ENCODE measurements around the gene SPOCK1. TPM values are rescaled to one million over a fixed set of nuclear protein-coding genes. Genes with fewer than 3 reads are reported as not detected.

The SPOCK1 gene
- total and polyA plus RNA-seq, 2 donors (not counting 3 experiments of a cell fraction or from before 2014, with no cell fraction given), result 144 to 280 TPM

- intact Hi-C loops (cut with micrococcal nuclease) (no loop called here), dilution Hi-C loops (cut with MboI; ENCODE audit: extremely low pct_ligation_motif_present, low sequenced_read_pairs) (no loop called here)
- no peak overlapping the region for H3K4me3 ChIP-seq (replicated peaks in 1 of 3; ENCODE audit: insufficient read depth in 1 of 3, low read depth in 1 of 3, low read length in 3 of 3)
- FAIRE-seq (no peak), DNase-seq (ENCODE audit: low read depth, low spot score) (no peak)
- H2AFZ ChIP-seq (ENCODE audit: low read depth, low read length), result no peak overlapping the region
- H3K27ac ChIP-seq (ENCODE audit: insufficient read depth, low read depth, low read length), result no peak overlapping the region
- H3K9ac ChIP-seq (replicated peaks; ENCODE audit: extremely low read depth, insufficient read depth, low read length), result no peak overlapping the region
- H3K9me3 ChIP-seq (replicated peaks; ENCODE audit: control insufficient read depth, insufficient read depth, low read length), result no peaks in the 10 kb centered on the region
- no peaks in the 10 kb centered on the region for H3K36me3 ChIP-seq (ENCODE audit: control insufficient read depth in 2 of 2, extremely low read depth in 1 of 2, insufficient read depth in 2 of 2, low read length in 2 of 2)
- H3K9me1 ChIP-seq (replicated peaks; ENCODE audit: control insufficient read depth, extremely low read depth, insufficient read depth, low read length), result no peaks in the 10 kb centered on the region
- no peaks in the 10 kb centered on the region for H4K20me1 ChIP-seq (replicated peaks; ENCODE audit: control insufficient read depth, extremely low read depth, insufficient read depth, low read length)
- no TSS peak for BruUV-seq (replicated peaks)
- peaks cover 19% of the 10 kb centered on the region for H3K79me2 ChIP-seq (ENCODE audit: control insufficient read depth, insufficient read depth, low read length)
- H3K4me1 ChIP-seq (ENCODE audit: control insufficient read depth, extremely low read depth, insufficient read depth, low read length), result peaks cover 7% of the 10 kb centered on the region
- no peak overlapping the region for H3K4me2 ChIP-seq (ENCODE audit: insufficient read depth, low read length)
- POLR2A ChIA-PET, result no interaction called here
- H3K27me3 ChIP-seq (ENCODE audit: control insufficient read depth in 2 of 2, insufficient read depth in 2 of 2, low read length in 2 of 2), result no peaks in the 10 kb centered on the region
- TF ChIP-seq POLR2A (IDR thresholded peaks at IDR 0.05; ENCODE audit: low read depth, low read length) (no peak), GATA2 (IDR thresholded peaks at IDR 0.05; ENCODE audit: insufficient read depth, insufficient read length, low read depth, low read length) (no peak), MAX (IDR thresholded peaks at IDR 0.05; ENCODE audit: insufficient read depth, insufficient read length) (no peak)
- CTCF ChIA-PET, result interaction anchor here (1.6 kb wide), 1 partner anchor 10 kb away, joined by 3 read pairs; no protein-coding TSS in a partner anchor
Measured at GRCh38 chr5:137142346-137142745, 356.8 kb downstream of the SPOCK1 start.

- H2AFZ ChIP-seq (ENCODE audit: low read depth, low read length), result no peak overlapping the region
- H3K4me3 ChIP-seq (replicated peaks in 1 of 3; ENCODE audit: insufficient read depth in 1 of 3, low read depth in 1 of 3, low read length in 3 of 3), result no peak overlapping the region
- no TSS peak for BruUV-seq (replicated peaks)
- intact Hi-C loops (cut with micrococcal nuclease) (no loop called here), dilution Hi-C loops (cut with MboI; ENCODE audit: extremely low pct_ligation_motif_present, low sequenced_read_pairs) (no loop called here)
- H3K27me3 ChIP-seq (ENCODE audit: control insufficient read depth in 2 of 2, insufficient read depth in 2 of 2, low read length in 2 of 2), result no peaks in the 10 kb centered on the region
- DNase-seq (ENCODE audit: low read depth, low spot score) (no peak), FAIRE-seq (no peak)
- H3K4me1 ChIP-seq (ENCODE audit: control insufficient read depth, extremely low read depth, insufficient read depth, low read length), result peaks cover 6% of the 10 kb centered on the region
- POLR2A ChIA-PET, result no interaction called here
- no peak overlapping the region for H3K4me2 ChIP-seq (ENCODE audit: insufficient read depth, low read length)
- no peaks in the 10 kb centered on the region for H4K20me1 ChIP-seq (replicated peaks; ENCODE audit: control insufficient read depth, extremely low read depth, insufficient read depth, low read length)
- no peaks in the 10 kb centered on the region for H3K9me3 ChIP-seq (replicated peaks; ENCODE audit: control insufficient read depth, insufficient read depth, low read length)
- no peak overlapping the region for H3K27ac ChIP-seq (ENCODE audit: insufficient read depth, low read depth, low read length)
- peaks cover 18% of the 10 kb centered on the region for H3K79me2 ChIP-seq (ENCODE audit: control insufficient read depth, insufficient read depth, low read length)
- CTCF ChIA-PET, result no interaction called here
- H3K36me3 ChIP-seq (ENCODE audit: control insufficient read depth in 2 of 2, extremely low read depth in 1 of 2, insufficient read depth in 2 of 2, low read length in 2 of 2), result no peaks in the 10 kb centered on the region
- no peak overlapping the region for H3K9ac ChIP-seq (replicated peaks; ENCODE audit: extremely low read depth, insufficient read depth, low read length)
- no peak for TF ChIP-seq MYC (IDR thresholded peaks at IDR 0.05; ENCODE audit: low read depth, low read length)
- no peak for TF ChIP-seq EZH2 (IDR thresholded peaks at IDR 0.05; ENCODE audit: borderline replicate concordance, low read depth, low read length, severe bottlenecking)
- no peak for TF ChIP-seq FOS (IDR thresholded peaks at IDR 0.05; ENCODE audit: borderline replicate concordance, insufficient read depth, low read length)
- no peak for TF ChIP-seq POLR2AphosphoS5 (IDR thresholded peaks at IDR 0.05; ENCODE audit: insufficient read depth, low read depth, low read length)
- TF ChIP-seq MAX (IDR thresholded peaks at IDR 0.05; ENCODE audit: insufficient read depth, insufficient read length), result no peak
- no peak for TF ChIP-seq CTCF (IDR thresholded peaks at IDR 0.05; ENCODE audit: extremely low read depth in 1 of 2, insufficient read depth in 1 of 2, low read depth in 1 of 2, low read length in 2 of 2)
- no peak for TF ChIP-seq GATA2 (IDR thresholded peaks at IDR 0.05; ENCODE audit: insufficient read depth, insufficient read length, low read depth, low read length)
- TF ChIP-seq POLR2A (IDR thresholded peaks at IDR 0.05; ENCODE audit: low read depth, low read length), result no peak
- TF ChIP-seq JUN (IDR thresholded peaks at IDR 0.05; ENCODE audit: borderline replicate concordance, insufficient read depth, insufficient read length, low read depth), result no peak
- H3K9me1 ChIP-seq (replicated peaks; ENCODE audit: control insufficient read depth, extremely low read depth, insufficient read depth, low read length), result no peaks in the 10 kb centered on the region
Measured at GRCh38 chr5:137141779-137142178, 357.3 kb downstream of the SPOCK1 start.

Data from endothelial cell of umbilical vein (primary cell).